Urinary bladder (tissue), 4 donors: ENCODE data around the gene ZDHHC14. TPM values are rescaled to one million over a fixed set of nuclear protein-coding genes. Genes with fewer than 3 reads are reported as not detected.

ENCODE experiments used
- DNase-seq: peaks from one replicate; pipeline ENCODE4 v3.0.0-alpha.2; 2015; ENCODE audit errors: extremely low spot score
- H3K27ac ChIP-seq: one replicate; pipeline ENCODE4 v1.5.1; 2013; ENCODE audit warnings: low read depth, mild to moderate bottlenecking, moderate library complexity
- H3K36me3 ChIP-seq: one replicate; pipeline ENCODE4 v1.6.1; 2013; ENCODE audit warnings: mild to moderate bottlenecking, moderate library complexity; ENCODE audit not compliant: insufficient read depth
- H3K4me1 ChIP-seq: one replicate; pipeline ENCODE4 v1.6.1; 2013; ENCODE audit warnings: mild to moderate bottlenecking, moderate library complexity; ENCODE audit not compliant: insufficient read depth
- H3K4me3 ChIP-seq: one replicate; pipeline ENCODE4 v1.5.1; 2013; ENCODE audit warnings: low read depth, low read length
- WGBS: extraction: QIAGEN DNeasy Blood & Tissue Kit; methylation state at CpG from one replicate; pipeline ENCODE4 v1.1.7; 2013; 5-methylcytosine and 5-hydroxymethylcytosine counted together
- polyA plus RNA-seq: library from polyadenylated mRNA; stranded (reverse); fragments of 200-250 nt; gene quantifications from one replicate; pipeline ENCODE4 v1.2.3, GENCODE V29; 2013
- total RNA-seq: library from RNA; depleted of rRNA; stranded (reverse); fragments of >200 nt; gene quantifications from one replicate; pipeline ENCODE4 v1.2.3, GENCODE V29; 2014
- donor health status: healthy with polysubstance abuse.
- donor health status: healthy.

ZDHHC14 gene
- total and polyA plus RNA-seq, 2 donors, result 9.6 to 10.2 TPM

DNA sequence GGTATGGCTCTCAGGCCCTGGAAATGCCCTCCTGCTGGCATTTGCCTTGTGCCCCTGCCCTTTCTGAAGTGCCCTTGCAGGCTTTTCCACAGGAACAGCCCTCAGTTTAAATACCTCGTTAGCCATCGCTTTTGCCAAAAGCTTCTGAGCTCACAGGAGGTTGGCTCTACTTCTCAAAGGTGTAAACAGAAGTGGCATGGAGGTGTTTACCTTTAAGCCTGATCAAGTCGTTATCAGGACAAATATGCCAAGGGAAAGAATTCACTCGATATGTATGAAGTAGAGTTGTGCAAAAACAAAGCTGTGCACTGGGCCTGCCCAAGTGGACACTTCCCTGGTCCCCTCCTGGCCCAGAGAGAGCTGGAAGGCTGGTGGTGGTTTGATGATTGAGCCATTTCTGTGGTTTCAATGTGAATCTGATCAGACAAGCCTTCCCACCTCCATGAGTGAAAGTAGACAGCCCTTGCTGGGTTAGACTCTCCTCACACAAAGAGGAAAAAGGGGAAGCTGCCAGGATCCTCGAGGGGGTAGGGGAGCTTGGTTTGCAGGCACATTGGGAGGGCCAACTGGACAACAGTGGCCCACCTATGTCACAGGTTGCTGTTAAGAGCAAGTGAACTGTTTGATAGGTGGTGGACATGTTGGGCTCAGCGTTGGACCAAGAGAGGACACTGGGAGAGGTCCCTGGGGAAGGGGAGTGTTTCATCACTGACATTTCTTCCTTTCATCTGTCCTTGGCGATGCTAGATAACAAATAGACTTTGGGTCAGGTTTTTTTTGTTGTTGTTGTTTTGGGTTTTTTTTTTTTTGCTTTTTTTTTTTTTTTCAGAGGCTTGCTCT is 98.7 kb downstream of the ZDHHC14 start:
- Histone ChIP-seq H3K4me3 (no peak overlapping the region), H3K27ac (no peak overlapping the region), H3K4me1 (no peaks in the 10 kb centered on the region), H3K36me3 (no peaks in the 10 kb centered on the region)
- 85% methylated on average over 7 of the region's 7 CpGs for WGBS
- DNase-seq, result no peak

DNA sequence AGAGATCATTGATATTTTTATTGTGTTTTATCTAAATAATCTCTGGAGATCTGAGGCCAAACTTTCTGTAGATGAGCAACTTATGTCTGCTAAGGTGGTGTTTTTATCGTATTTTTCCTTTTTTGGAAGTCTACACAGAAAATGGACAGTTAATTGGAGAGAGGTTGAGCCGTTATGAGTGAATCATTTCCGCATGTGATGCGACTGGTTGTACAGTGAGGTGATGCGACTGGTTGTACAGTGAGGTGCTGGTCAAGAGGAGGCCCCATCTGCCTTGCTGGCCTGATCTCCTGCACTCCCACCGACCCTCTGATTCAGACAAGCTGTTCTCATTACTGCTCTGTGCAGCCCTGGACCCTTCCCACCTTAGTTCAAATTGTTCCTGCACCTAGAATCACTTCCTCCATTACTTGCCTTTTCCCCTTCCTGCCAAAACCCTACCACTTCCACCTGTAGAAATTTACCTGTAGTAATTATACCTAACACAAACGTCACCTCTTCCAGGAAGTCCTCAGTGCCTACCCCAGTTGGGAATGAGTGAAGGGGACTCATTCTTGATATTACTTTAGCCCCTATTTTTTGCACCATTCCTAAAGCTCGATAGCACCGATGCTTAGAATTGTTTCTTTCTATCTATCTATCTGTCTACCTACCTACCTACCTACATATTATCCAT is 100.3 kb downstream of the ZDHHC14 start:
- Histone ChIP-seq H3K27ac (no peak overlapping the region), H3K36me3 (no peaks in the 10 kb centered on the region), H3K4me3 (no peak overlapping the region), H3K4me1 (no peaks in the 10 kb centered on the region)
- DNase-seq, result no peak
- 68% methylated on average over 9 of the region's 9 CpGs for WGBS

DNA sequence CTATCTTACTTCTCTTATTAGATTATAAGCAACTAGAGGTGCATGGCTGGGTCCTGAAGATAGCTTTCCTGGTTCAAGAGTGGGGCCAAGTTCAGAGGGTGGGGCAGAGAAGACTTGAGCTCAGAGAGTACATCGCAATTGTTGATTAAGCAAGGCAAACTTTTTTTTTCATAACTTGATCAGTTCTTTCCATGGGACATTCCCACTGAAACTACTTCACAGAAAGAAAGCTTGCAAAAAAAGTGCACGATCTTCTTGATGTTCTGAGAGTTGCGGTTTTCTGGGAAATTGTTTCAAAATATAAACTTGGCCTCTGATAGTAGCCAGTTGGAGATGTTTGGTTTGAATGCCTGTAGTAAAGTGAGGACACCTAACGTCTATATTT is 100.9 kb downstream of the ZDHHC14 start:
- Histone ChIP-seq H3K36me3 (no peaks in the 10 kb centered on the region), H3K4me3 (no peak overlapping the region), H3K27ac (no peak overlapping the region), H3K4me1 (no peaks in the 10 kb centered on the region)
- WGBS, result 65% methylated on average over 4 of the region's 4 CpGs
- DNase-seq, result no peak

DNA sequence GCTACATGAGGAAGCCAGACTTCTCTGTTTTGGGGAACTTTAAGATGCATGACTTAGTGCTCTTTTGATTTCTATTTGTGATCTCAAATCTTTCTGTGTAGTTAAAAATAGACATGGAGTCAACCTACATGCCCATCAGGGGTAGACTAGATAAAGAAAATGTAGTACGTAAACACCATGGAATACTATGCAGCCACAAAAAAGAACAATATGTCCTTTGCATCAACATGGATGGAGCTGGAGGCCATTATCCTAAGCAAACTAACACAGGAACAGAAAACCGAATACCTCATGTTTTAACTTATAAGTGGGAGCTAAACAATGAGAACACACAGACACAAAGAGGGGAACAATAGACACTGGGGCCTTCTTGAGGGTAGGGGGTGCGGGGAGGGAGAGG is 102.8 kb downstream of the ZDHHC14 start:
- H3K4me1 ChIP-seq, result no peaks in the 10 kb centered on the region
- WGBS, result 94% methylated on average over 3 of the region's 3 CpGs
- H3K27ac ChIP-seq, result no peak overlapping the region

DNA sequence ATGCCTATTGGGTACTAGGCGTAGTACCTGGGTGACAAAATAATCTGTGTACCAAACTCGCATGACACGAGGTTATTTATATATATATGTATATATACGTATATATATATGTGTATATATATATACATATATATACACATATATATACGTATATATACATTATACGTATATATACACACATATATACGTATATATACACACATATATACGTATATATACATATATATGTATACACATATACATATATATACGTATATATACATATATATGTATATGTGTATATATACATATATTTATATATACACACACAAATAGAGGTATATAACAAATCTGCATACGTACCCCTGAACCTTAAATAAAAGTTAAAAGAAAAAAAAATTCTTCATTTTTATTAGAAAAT is 103.2 kb downstream of the ZDHHC14 start:
- WGBS, result 90% methylated on average over 10 of the region's 10 CpGs

More for the DNA sequence above, 102.8 kb downstream of the ZDHHC14 start:
- no peak overlapping the region for H3K4me3 ChIP-seq
- no peaks in the 10 kb centered on the region for H3K36me3 ChIP-seq
- no peak for DNase-seq

DNA sequence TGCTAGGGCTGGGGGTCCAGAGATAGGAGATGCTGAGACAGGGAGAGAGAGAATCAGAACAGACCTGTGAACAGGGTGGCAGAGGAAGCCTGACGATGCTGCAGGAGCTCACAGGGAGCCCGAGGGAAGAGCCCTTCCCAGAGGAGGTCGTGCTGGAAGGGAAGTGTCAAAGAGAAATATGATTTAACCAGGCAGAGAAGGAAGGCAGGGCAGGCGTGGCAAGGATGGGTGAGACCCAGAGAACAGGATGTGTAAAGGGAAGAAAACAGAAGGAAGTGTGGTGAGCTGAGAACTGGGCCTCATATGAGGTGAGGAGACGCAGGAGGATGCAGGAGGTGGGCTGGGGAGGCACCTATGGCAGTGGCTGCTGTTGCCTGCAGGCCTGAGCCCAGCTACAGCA is 105.6 kb downstream of the ZDHHC14 start:
- H3K4me1 ChIP-seq, result no peaks in the 10 kb centered on the region
- WGBS, result 72% methylated on average over 5 of the region's 5 CpGs
- no peaks in the 10 kb centered on the region for H3K36me3 ChIP-seq
- H3K27ac ChIP-seq, result no peak overlapping the region
- H3K4me3 ChIP-seq, result no peak overlapping the region
- no peak for DNase-seq

More for the DNA sequence above, 103.2 kb downstream of the ZDHHC14 start:
- no peak for DNase-seq
- Histone ChIP-seq H3K27ac (no peak overlapping the region), H3K36me3 (no peaks in the 10 kb centered on the region), H3K4me3 (no peak overlapping the region), H3K4me1 (no peaks in the 10 kb centered on the region)

DNA sequence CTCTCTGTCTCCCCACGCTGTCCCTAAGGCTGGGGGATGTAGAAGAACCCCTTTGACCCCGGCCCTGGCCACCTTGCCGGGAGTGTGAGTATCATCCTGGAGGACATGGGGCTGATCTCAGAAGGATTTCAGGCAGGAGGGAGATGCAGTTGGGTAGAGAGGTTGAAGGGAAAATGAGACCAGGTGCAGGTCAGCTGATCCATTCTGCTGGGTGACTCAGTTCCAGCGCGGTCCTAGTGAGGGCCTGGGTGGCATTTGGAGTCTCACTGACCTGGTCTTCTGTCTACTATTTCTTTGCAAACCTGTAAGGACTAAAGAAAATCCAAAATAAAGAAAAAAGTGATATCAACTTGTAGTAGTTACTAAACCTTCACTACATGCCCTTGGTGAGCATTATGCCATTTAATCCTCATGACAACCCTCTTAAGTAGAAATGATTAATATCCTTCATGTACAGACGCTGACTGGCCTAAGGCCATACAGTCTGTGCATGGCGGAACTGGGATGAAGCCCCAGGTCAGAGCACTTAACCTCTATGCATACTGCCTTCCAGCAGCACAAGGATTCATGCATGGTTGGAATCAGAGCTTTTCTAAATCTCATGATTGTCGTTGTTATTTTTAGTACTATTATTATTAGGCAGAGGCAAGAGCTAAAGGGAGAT is 106.3 kb downstream of the ZDHHC14 start:
- DNase-seq, result no peak
- no peak overlapping the region for H3K4me3 ChIP-seq
- 95% methylated on average over 8 of the region's 8 CpGs for WGBS

DNA sequence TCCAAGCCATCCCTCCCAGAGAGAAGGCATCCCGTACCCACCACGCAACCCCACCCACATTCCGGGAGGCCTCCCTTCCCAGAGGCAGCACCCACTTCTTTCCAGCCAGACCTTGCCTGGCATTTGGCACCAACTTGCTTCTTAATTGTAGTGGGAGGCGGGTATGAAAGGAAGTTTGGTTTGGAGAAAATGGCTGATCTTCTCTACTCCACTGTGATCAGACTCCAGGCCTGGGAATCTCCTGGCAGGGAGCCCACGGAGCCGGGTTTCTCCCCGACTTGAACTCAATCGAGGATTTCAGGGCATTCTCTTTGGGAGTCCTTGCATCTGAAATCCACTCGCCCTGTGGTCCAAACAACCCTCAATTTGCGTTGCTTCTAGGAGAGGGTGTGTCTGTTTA is 107.1 kb downstream of the ZDHHC14 start:
- Histone ChIP-seq H3K4me3 (no peak overlapping the region), H3K4me1 (no peaks in the 10 kb centered on the region), H3K36me3 (no peaks in the 10 kb centered on the region), H3K27ac (no peak overlapping the region)
- 64% methylated on average over 10 of the region's 10 CpGs for WGBS
- no peak for DNase-seq

More for the DNA sequence above, 106.3 kb downstream of the ZDHHC14 start:
- Histone ChIP-seq H3K4me1 (no peaks in the 10 kb centered on the region), H3K27ac (no peak overlapping the region), H3K36me3 (no peaks in the 10 kb centered on the region)

DNA sequence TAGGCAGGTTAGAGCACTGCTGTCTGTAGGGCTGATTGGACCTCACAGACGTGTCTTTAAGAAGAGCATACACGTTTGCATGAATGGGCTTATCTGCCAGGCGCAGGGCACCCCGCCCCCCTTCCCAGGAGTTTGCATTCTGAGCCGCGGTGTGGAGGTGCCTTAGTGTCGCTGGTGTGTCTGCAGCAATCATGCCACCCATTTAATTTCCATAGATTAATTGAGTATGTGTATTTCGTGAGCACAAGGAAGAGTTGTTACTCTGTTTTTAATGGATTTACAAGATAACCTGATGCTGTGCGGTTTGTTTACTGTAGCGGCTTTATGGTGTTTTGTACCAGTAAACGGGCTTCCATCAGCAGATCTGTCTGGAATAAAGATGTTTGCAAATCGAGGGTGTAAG is 107.7 kb downstream of the ZDHHC14 start:
- no peak for DNase-seq
- H3K4me3 ChIP-seq, result no peak overlapping the region
- no peak overlapping the region for H3K27ac ChIP-seq
- no peaks in the 10 kb centered on the region for H3K36me3 ChIP-seq
- H3K4me1 ChIP-seq, result no peaks in the 10 kb centered on the region
- 55% methylated on average over 12 of the region's 12 CpGs for WGBS

DNA sequence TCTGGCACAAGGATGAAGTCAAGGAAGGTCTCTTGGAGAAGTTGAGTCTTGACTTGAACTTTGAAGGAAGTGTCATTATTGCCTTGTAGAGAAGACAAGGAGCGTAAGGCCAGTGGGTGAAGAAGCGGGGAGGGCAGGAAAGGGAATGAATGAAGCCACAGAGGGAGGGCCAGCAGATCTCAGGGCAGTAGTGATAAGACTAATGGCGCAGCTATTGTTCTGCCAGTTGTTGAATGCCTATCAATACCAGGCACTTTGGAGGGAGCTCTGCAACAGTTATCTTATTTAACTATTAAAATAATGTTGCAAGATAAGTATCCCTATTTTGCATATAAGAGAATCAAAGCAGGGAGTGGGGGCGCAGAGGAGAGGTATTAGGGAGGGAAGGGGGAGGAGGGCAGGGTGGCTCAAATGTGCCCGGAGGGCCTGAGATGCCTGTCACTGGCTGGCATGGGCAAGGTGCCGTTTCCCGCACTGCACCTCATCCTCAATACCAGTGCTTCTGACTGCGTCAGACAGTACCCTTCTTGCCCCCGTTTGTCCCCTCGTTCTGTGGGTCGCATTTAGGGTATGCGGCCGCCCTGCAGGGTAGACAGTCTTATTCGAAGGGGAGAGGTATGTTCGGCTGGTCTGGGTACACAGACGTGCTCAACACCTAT is 109.8 kb downstream of the ZDHHC14 start:
- WGBS, result 97% methylated on average over 16 of the region's 16 CpGs
- Histone ChIP-seq H3K27ac (no peak overlapping the region), H3K4me3 (no peak overlapping the region), H3K36me3 (no peaks in the 10 kb centered on the region), H3K4me1 (no peaks in the 10 kb centered on the region)
- no peak for DNase-seq

DNA sequence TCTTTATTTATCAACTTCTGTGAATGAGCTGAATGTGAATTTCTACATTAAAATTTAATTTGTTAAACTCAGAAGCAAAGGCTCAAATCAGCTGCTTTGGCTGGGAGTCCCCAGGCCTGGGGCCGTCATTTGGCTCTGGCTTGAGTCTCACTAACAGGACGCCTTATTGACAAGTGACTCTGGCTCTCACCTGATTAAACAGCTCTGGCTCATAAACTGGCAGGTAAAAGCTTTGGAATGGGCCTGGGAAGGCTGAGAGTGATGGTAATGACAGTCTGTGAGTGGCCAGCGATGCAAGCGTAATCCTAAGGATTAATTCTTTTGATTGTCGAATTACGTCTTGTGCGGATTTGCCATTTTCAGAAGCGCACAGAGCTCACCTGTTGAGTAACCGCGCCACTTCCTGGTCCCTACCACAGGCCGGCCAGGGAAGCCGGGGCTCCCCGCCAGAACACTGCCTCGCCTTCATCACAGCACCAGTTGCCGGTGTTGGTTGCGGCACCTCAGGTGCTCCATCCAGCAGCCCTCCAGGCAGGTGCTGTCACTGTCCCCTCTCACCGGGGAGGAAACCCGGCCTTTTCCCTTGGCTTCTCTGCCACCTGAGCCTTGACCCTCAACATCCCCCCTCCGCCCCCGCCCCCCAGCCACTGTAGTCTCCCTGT is 110.7 kb downstream of the ZDHHC14 start:
- Histone ChIP-seq H3K36me3 (no peaks in the 10 kb centered on the region), H3K4me1 (no peaks in the 10 kb centered on the region), H3K27ac (no peak overlapping the region), H3K4me3 (no peak overlapping the region)
- WGBS, result 93% methylated on average over 20 of the region's 20 CpGs
- no peak for DNase-seq

DNA sequence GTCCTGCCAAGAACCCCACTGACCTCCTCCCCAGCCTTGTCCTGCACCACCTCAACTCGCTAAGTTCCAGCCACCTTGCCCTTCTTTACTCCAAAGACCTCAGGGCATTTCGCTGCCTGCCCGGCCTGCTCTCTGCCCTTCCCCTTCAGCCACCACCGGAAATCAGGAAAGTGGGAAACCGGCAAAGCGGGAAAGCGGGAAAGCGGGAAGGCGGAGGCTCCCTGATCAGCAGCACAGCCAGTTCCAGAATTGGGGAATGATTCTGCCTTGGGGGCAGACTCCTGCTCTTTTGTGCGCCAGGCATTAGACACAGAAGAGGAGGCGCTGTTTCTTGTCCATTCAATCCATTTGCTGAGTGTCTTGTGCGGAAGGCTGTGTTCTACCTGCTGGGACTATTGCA is 111.3 kb downstream of the ZDHHC14 start:
- 98% methylated on average over 12 of the region's 12 CpGs for WGBS
- DNase-seq, result no peak

DNA sequence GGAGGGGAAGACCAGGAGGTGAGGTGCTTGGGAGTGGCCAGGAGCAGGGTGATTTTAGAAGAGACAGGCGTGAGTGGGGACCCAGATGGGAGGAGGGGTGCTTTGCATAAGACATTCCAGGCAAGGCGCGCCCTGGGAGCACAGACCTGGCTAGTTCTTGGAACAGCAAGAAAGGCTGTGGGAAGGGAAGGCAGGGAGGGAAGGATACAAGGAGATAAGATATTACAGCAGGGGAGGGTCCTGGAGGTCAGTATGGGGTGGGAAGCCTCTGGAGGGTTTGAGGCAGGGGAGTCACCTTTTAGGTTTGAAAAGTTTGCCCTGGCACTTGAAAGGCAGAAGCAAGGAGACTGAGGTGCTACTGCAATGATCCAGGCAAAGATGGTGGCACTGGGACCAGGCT is 111.8 kb downstream of the ZDHHC14 start:
- Histone ChIP-seq H3K36me3 (no peaks in the 10 kb centered on the region), H3K27ac (no peak overlapping the region), H3K4me1 (no peaks in the 10 kb centered on the region), H3K4me3 (no peak overlapping the region)
- WGBS, result 98% methylated on average over 3 of the region's 3 CpGs
- DNase-seq, result no peak

More for the DNA sequence above, 111.3 kb downstream of the ZDHHC14 start:
- H3K27ac ChIP-seq, result no peak overlapping the region
- no peaks in the 10 kb centered on the region for H3K4me1 ChIP-seq
- H3K36me3 ChIP-seq, result no peaks in the 10 kb centered on the region
- H3K4me3 ChIP-seq, result no peak overlapping the region
